A673 (cell line): ENCODE data around the gene SDF2.

Experiments used
- CTCF ChIP-seq: fragments of 300-800, 200-600 bp; sonication (generic); conservative IDR thresholded peaks from 2 replicates; pipeline ENCODE4 v1.5.1; 2017; ENCODE audit warnings: low read depth, mild to moderate bottlenecking, antibody characterized with exemption, low read length, moderate library complexity, mixed read lengths
- EZH2 ChIP-seq: fragments of 200-600 bp; sonication (generic); IDR thresholded peaks from 2 replicates; pipeline ENCODE4 v1.6.1; 2017; ENCODE audit warnings: borderline replicate concordance, low read depth, mild to moderate bottlenecking, mixed read lengths, antibody characterized with exemption, low read length; ENCODE audit not compliant: poor library complexity, severe bottlenecking

GRCh38 chr17:28655160-28655559 lies 6.5 kb downstream of the SDF2 start:
- TF ChIP-seq CTCF (no peak), EZH2 (no peak)
